K562 (cell line): ENCODE data around the gene C1QTNF7.

Source experiments
- RBBP5 ChIP-seq: fragments of 200-600 bp; sonication (generic); IDR thresholded peaks from 2 replicates; pipeline ENCODE4 v1.6.1; 2012; ENCODE audit warnings: borderline replicate concordance, mild to moderate bottlenecking, low read length, control low read depth, inconsistent platforms; ENCODE audit not compliant: insufficient read depth, poor library complexity, severe bottlenecking
- TEAD4 ChIP-seq, 2 experiments: sonication (generic) in 1 of 2; formaldehyde crosslinking in 1 of 2; IDR thresholded peaks; 2 replicates each; pipeline versions ENCODE4 v1.6.1 to v1.8.0; 2012 to 2022; ENCODE audit warnings: borderline replicate concordance in 1 of 2, inconsistent platforms in 1 of 2, low read length in 1 of 2, mild to moderate bottlenecking in 1 of 2, missing genetic modification reagents in 1 of 2

GRCh38 chr4:15418956-15419355 is 8.9 kb upstream of the C1QTNF7 start:
- no peak for TF ChIP-seq TEAD4 (IDR thresholded peaks at IDR 0.05; ENCODE audit: low read length)
- TF ChIP-seq TEAD4 (CRISPR knock-in tag; IDR thresholded peaks at IDR 0.05; ENCODE audit: borderline replicate concordance), result no peak
- TF ChIP-seq RBBP5, result no peak
